ENCODE results near the gene MMP1. TPM values are rescaled to one million over a fixed set of nuclear protein-coding genes. Genes with fewer than 3 reads are reported as not detected.

The MMP1 gene
- total RNA-seq, 2 donors from 2014 or later = 1.2 TPM; not detected in 1

DNA sequence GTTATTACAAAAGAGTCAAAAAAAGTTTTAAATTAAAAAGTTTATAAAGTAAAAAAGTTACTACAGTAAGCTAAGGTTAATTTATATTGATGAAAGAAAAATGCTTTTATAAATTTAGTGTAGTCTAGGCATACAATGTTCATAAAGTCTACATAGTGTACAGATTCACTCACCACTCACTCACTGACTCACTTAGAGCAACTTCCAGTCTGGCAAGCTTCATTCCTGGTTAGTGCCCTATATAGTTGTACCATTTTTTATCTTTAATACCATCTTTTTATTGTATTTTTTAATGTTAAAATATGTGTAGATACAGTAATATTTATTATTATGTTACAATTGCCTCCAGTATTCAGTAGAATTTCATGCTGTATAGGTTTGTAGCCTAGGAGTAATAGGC lies 14.9 kb downstream of the MMP1 start:
- no peak for DNase-seq (ENCODE audit: low spot score)
- H3K27me3 ChIP-seq (replicated peaks; ENCODE audit: insufficient read depth) = no peaks in the 10 kb centered on the region
- TF ChIP-seq, protein P1, sequence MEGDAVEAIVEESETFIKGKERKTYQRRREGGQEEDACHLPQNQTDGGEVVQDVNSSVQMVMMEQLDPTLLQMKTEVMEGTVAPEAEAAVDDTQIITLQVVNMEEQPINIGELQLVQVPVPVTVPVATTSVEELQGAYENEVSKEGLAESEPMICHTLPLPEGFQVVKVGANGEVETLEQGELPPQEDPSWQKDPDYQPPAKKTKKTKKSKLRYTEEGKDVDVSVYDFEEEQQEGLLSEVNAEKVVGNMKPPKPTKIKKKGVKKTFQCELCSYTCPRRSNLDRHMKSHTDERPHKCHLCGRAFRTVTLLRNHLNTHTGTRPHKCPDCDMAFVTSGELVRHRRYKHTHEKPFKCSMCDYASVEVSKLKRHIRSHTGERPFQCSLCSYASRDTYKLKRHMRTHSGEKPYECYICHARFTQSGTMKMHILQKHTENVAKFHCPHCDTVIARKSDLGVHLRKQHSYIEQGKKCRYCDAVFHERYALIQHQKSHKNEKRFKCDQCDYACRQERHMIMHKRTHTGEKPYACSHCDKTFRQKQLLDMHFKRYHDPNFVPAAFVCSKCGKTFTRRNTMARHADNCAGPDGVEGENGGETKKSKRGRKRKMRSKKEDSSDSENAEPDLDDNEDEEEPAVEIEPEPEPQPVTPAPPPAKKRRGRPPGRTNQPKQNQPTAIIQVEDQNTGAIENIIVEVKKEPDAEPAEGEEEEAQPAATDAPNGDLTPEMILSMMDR (IDR thresholded peaks at IDR 0.05) = no peak
- TF ChIP-seq POLR2AphosphoS5 (IDR thresholded peaks at IDR 0.05) (no peak), POLR2A (IDR thresholded peaks at IDR 0.05) (no peak)
- H3K27ac ChIP-seq = no peak overlapping the region
- no peaks in the 10 kb centered on the region for H3K36me3 ChIP-seq
- no peaks in the 10 kb centered on the region for H3K9me3 ChIP-seq
- intact Hi-C loops (cut with DNase I) = no loop called here
- H3K4me1 ChIP-seq (replicated peaks) = no peaks in the 10 kb centered on the region
- H3K4me3 ChIP-seq = no peak overlapping the region

GRCh38 chr11:102781676-102782075 lies 16.3 kb downstream of the MMP1 start:
- H3K27ac ChIP-seq = no peak overlapping the region
- intact Hi-C loops (cut with DNase I) = no loop called here
- no peaks in the 10 kb centered on the region for H3K4me1 ChIP-seq (replicated peaks)
- TF ChIP-seq POLR2A (IDR thresholded peaks at IDR 0.05) (no peak), POLR2AphosphoS5 (IDR thresholded peaks at IDR 0.05) (no peak)
- TF ChIP-seq, protein P1 (IDR thresholded peaks at IDR 0.05) = no peak
- DNase-seq (ENCODE audit: low spot score) = no peak
- H3K36me3 ChIP-seq = no peaks in the 10 kb centered on the region
- WGBS = 92% methylated on average over 2 of the region's 2 CpGs
- no peaks in the 10 kb centered on the region for H3K27me3 ChIP-seq (replicated peaks; ENCODE audit: insufficient read depth)
- no peaks in the 10 kb centered on the region for H3K9me3 ChIP-seq
- no peak overlapping the region for H3K4me3 ChIP-seq

DNA sequence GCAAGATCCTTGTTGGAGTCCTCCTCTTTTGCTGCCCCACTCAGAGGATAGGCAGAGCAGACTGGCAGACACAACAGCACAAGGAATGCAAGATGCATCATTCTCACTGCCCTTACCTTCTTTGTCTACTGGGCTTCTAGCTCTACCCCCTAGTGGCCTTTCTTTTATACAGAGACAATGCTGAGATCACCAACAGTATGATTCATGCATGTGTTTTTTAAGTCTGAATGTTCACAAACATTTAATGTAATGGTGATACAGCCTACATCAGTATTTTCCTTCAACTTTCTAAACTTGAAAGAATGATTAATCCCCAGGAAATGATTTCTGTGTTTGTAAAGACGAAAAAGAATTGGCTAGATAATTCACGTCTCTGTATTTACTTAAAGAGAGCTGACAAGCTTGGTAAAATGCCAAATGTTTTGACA lies 17.5 kb downstream of the MMP1 start, which contains the start of gene MMP10:
Gene MMP10 (minus strand): TSS at position 138 of the 428 bp plus-strand sequence. CDS start 37 bp downstream, at position 101.
- no peaks in the 10 kb centered on the region for H3K27me3 ChIP-seq (replicated peaks; ENCODE audit: insufficient read depth)
- no peak within 1 kb of the TSS for H3K4me3 ChIP-seq
- no peak for DNase-seq (ENCODE audit: low spot score)
- intact Hi-C loops (cut with DNase I) = no loop called here
- TF ChIP-seq POLR2AphosphoS5 (IDR thresholded peaks at IDR 0.05) = no peak
- TF ChIP-seq, protein P1 (IDR thresholded peaks at IDR 0.05) = peak in 2 of 4 experiments; percentile 15 to 28
- 26% methylated on average over 2 of the region's 2 CpGs for WGBS
- H3K27ac ChIP-seq = no peak within 1 kb of the TSS
- no peaks in the 10 kb centered on the region for H3K4me1 ChIP-seq (replicated peaks)
- no peaks in the 10 kb centered on the region for H3K36me3 ChIP-seq
- H3K9me3 ChIP-seq = no peaks in the 10 kb centered on the region

DNA sequence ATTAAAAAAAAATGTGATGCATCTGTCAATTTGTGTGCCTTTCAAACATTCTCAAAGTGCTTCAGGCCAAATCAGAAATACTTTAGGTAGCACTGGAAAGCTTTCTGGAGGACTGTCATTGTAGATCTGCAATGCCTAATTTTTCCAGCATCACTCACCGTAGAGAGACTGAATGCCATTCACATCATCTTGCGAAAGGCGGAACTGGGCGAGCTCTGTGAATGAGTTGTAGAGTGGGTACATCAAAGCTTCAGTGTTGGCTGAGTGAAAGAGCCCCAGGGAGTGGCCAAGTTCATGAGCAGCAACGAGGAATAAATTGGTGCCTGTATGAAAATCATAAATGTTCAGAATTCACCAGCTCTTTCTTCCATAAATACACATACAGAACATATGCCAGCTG lies 21.5 kb downstream of the MMP1 start:
- Histone ChIP-seq H3K4me3 (no peak overlapping the region), H3K27me3 (replicated peaks; ENCODE audit: insufficient read depth) (no peaks in the 10 kb centered on the region), H3K4me1 (replicated peaks) (no peaks in the 10 kb centered on the region), H3K9me3 (no peaks in the 10 kb centered on the region), H3K36me3 (no peaks in the 10 kb centered on the region), H3K27ac (no peak overlapping the region)
- DNase-seq (ENCODE audit: low spot score) = no peak
- intact Hi-C loops (cut with DNase I) = no loop called here
- TF ChIP-seq, protein P1 (IDR thresholded peaks at IDR 0.05) = no peak
- 64% methylated on average over 5 of the region's 5 CpGs for WGBS

DNA sequence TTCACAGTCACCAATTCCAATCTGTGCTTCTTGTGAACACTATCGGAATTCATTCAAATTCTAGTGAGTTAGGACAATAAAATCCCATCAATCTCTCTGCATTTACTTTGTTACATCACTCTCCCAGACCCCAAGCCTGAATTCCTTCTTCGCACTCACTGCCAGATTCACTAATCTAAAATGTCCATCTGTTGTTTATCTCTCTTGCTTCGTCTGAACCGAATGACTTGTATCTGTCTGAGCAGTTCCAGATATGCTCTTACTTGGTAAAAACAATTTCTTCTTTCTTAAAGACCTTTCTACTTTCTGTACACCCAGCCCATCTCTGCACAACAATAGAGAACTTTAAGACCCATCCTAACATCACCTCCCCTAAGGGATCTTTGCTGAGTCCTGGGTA lies 24.6 kb downstream of the MMP1 start:
- H3K4me3 ChIP-seq = no peak overlapping the region
- WGBS = 64% methylated on average over 4 of the region's 4 CpGs
- no peaks in the 10 kb centered on the region for H3K36me3 ChIP-seq
- TF ChIP-seq POLR2A (IDR thresholded peaks at IDR 0.05) (no peak), POLR2AphosphoS5 (IDR thresholded peaks at IDR 0.05) (no peak)
- TF ChIP-seq, protein P1 (IDR thresholded peaks at IDR 0.05) = no peak
- no peaks in the 10 kb centered on the region for H3K9me3 ChIP-seq
- intact Hi-C loops (cut with DNase I) = no loop called here
- no peak for DNase-seq (ENCODE audit: low spot score)
- no peaks in the 10 kb centered on the region for H3K4me1 ChIP-seq (replicated peaks)
- no peak overlapping the region for H3K27ac ChIP-seq
- no peaks in the 10 kb centered on the region for H3K27me3 ChIP-seq (replicated peaks; ENCODE audit: insufficient read depth)
